22Rv1 (cell line): ENCODE results near the gene ZNF385D.

ENCODE experiments used
- CTCF ChIP-seq: fragments of 450-650 bp; IDR thresholded peaks from 2 replicates; pipeline ENCODE4 v1.5.1; 2017; ENCODE audit warnings: mild to moderate bottlenecking
- ZFX ChIP-seq: fragments of 450-650 bp; IDR thresholded peaks from 2 replicates; pipeline ENCODE4 v1.6.1; 2017; ENCODE audit warnings: antibody characterized with exemption, borderline replicate concordance

- TF ChIP-seq CTCF (no peak), ZFX (no peak)
These were observed 241.1 kb downstream of the ZNF385D start for GRCh38 chr3:21509731-21510470.
